PC-9 (cell line): Measurements from ENCODE around the gene ARL10. TPM values are rescaled to one million over a fixed set of nuclear protein-coding genes. Genes with fewer than 3 reads are reported as not detected.

Source experiments
- BruUV-seq: library from RNA; stranded (reverse); fragments of 400-500 nt; replicated peaks from 2 replicates; lab custom pipeline; 2021; lab: Mats Ljungman, UMichigan
- CTCF ChIA-PET: fragments of 300-600 bp; sonication (Branson Sonifier 250); formaldehyde crosslinking; loops from one replicate; lab custom pipeline; 2022; ENCODE audit warnings: antibody characterized with exemption; lab: Charles Lee
- POLR2A ChIA-PET: fragments of 300-600 bp; sonication (Branson Sonifier 250); formaldehyde crosslinking; loops from one replicate; lab custom pipeline; 2022; ENCODE audit warnings: antibody characterized with exemption; ENCODE audit not compliant: unreplicated experiment; lab: Charles Lee
- DNase-seq, 2 experiments: peaks; one replicate each; pipeline versions ENCODE4 v3.0.0 to v3.0.0-alpha.2; 2015 to 2022; ENCODE audit warnings: mixed read lengths in 1 of 2
- H2AFZ ChIP-seq: fragments of 200-600 bp; sonication (generic); 2 replicates; pipeline ENCODE4 v1.8.1; 2017; ENCODE audit warnings: antibody characterized with exemption
- H3F3A ChIP-seq: fragments of 200-600 bp; sonication (generic); 2 replicates; pipeline ENCODE4 v1.8.1; 2017; ENCODE audit warnings: antibody characterized with exemption, mild to moderate bottlenecking, low read depth; ENCODE audit not compliant: insufficient read depth
- H3K27ac ChIP-seq: fragments of 200-600 bp; sonication (generic); 2 replicates; pipeline ENCODE4 v1.6.1; 2016; ENCODE audit warnings: mixed run types
- H3K27me3 ChIP-seq: fragments of 200-600 bp; sonication (generic); 2 replicates; pipeline ENCODE4 v1.6.1; 2016; ENCODE audit warnings: low read depth, mixed run types; ENCODE audit not compliant: insufficient read depth
- H3K36me3 ChIP-seq: fragments of 200-600 bp; sonication (generic); 2 replicates; pipeline ENCODE4 v1.6.1; 2016; ENCODE audit warnings: low read depth, mixed run types
- H3K4me1 ChIP-seq: fragments of 200-600 bp; sonication (generic); replicated peaks from 2 replicates; pipeline ENCODE4 v1.6.1; 2016; ENCODE audit warnings: mixed run types; ENCODE audit not compliant: insufficient read depth
- H3K4me2 ChIP-seq: fragments of 200-600 bp; sonication (generic); 2 replicates; pipeline ENCODE4 v1.6.1; 2017; ENCODE audit warnings: mixed run types
- H3K4me3 ChIP-seq: fragments of 200-600 bp; sonication (generic); 2 replicates; pipeline ENCODE4 v1.6.1; 2016; ENCODE audit warnings: mixed run types
- H3K79me2 ChIP-seq: fragments of 200-600 bp; sonication (generic); 2 replicates; pipeline ENCODE4 v1.6.1; 2017; ENCODE audit warnings: low read depth, mixed run types
- H3K9me2 ChIP-seq: fragments of 200-600 bp; sonication (generic); 2 replicates; pipeline ENCODE4 v1.8.1; 2017; ENCODE audit warnings: mild to moderate bottlenecking; ENCODE audit not compliant: insufficient read depth
- H3K9me3 ChIP-seq: fragments of 200-600 bp; sonication (generic); 2 replicates; pipeline ENCODE4 v1.8.1; 2016; ENCODE audit warnings: low read depth; ENCODE audit not compliant: insufficient read depth
- H4K20me1 ChIP-seq: fragments of 200-600 bp; sonication (generic); 2 replicates; pipeline ENCODE4 v1.8.1; 2017; ENCODE audit not compliant: insufficient read depth
- EZH2 ChIP-seq: fragments of 200-600 bp; sonication (generic); IDR thresholded peaks from 2 replicates; pipeline ENCODE4 v1.8.0; 2017; ENCODE audit warnings: antibody characterized with exemption, low read depth
- intact Hi-C: fragments of 100-400 bp; cut with micrococcal nuclease; formaldehyde crosslinking; loops from one replicate; pipeline ENCODE4 v1.10.0; 2022; ENCODE audit not compliant: unreplicated experiment
- total RNA-seq: library from RNA; stranded (reverse); gene quantifications from 2 replicates; pipeline ENCODE4 v1.2.3, GENCODE V29; 2021
- TF ChIP-seq, protein P1 (sequence below): fragments of 200-600 bp; sonication (generic); conservative IDR thresholded peaks from 2 replicates; pipeline ENCODE4 v1.6.1; 2017; ENCODE audit warnings: mixed run types, antibody characterized with exemption, mild to moderate bottlenecking, moderate library complexity

Gene ARL10
- total RNA-seq, 1 experiment from 2014 or later = 0.85 TPM

DNA sequence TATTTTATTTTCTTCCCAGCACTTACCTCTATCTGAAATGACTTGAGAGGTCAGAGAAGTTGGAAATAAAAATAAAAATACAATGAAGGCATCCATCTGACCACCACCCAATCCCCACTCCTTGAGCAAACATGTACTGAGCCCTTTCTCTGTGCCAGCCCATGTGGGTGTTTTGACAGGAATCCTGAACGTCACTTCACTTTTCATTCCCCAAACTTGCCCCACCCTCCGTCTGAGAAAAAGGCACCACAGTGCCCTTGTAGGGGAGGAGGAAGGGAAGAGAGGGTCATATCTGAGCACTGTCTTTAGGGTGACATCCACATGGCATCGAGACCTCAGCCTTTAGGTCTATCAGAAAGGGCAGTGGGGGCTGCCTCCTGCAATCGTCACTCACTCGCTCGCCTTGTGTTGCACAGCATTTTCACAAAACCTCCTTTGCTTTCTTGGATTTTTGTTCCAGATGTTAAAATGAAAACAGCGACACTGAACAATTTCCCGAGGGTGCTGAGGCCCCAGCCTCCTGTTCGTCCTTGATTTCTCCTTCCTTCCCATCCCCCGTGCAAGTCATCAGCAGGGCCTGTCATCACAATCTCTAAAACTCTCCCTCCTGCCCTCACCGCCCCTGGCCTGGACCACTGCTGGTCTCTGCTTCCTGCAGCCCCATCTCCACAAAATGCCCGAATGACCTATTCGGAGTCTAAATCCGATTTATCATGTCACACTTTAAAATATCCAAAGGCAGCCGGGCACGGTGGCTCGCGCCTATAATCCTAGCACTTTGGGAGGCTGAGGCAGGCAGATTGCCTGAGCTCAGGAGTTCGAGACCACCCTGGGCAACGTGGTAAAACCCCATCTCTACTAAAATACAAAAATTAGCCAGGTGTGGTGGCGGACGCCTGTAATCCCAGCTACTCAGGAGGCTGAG is 36.3 kb downstream of the ARL10 start:
- H3K9me3 ChIP-seq = no peaks in the 10 kb centered on the region
- H3K79me2 ChIP-seq = 0 out of 2 replicates have a peak, but pooled peaks cover 3% of the 10 kb centered on the region
- peak in 1 of 2 experiments; percentile 31 for DNase-seq
- no TSS peak for BruUV-seq
- H3K4me2 ChIP-seq = no peak overlapping the region
- ChIA-PET CTCF (interaction anchor here (1.1 kb wide), 1 partner anchor 9 kb away, joined by 5 read pairs; no protein-coding TSS in a partner anchor), POLR2A (no interaction called here)
- no peak for TF ChIP-seq EZH2
- TF ChIP-seq, protein P1, sequence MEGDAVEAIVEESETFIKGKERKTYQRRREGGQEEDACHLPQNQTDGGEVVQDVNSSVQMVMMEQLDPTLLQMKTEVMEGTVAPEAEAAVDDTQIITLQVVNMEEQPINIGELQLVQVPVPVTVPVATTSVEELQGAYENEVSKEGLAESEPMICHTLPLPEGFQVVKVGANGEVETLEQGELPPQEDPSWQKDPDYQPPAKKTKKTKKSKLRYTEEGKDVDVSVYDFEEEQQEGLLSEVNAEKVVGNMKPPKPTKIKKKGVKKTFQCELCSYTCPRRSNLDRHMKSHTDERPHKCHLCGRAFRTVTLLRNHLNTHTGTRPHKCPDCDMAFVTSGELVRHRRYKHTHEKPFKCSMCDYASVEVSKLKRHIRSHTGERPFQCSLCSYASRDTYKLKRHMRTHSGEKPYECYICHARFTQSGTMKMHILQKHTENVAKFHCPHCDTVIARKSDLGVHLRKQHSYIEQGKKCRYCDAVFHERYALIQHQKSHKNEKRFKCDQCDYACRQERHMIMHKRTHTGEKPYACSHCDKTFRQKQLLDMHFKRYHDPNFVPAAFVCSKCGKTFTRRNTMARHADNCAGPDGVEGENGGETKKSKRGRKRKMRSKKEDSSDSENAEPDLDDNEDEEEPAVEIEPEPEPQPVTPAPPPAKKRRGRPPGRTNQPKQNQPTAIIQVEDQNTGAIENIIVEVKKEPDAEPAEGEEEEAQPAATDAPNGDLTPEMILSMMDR = no peak
- H2AFZ ChIP-seq = no peak overlapping the region
- peaks cover 8% of the 10 kb centered on the region; the same call in 1 of the 2 replicates for H4K20me1 ChIP-seq
- H3K9me2 ChIP-seq = no peaks in the 10 kb centered on the region
- no peaks in the 10 kb centered on the region for H3K27me3 ChIP-seq
- H3K4me1 ChIP-seq = 0 out of 2 replicates have a peak, but pooled peaks cover 8% of the 10 kb centered on the region
- no peak overlapping the region for H3K27ac ChIP-seq
- no peak overlapping the region for H3K4me3 ChIP-seq
- H3K36me3 ChIP-seq = no peaks in the 10 kb centered on the region
- intact Hi-C loops = no loop called here
- peaks cover 5% of the 10 kb centered on the region; the same call in 1 of the 2 replicates for H3F3A ChIP-seq

DNA sequence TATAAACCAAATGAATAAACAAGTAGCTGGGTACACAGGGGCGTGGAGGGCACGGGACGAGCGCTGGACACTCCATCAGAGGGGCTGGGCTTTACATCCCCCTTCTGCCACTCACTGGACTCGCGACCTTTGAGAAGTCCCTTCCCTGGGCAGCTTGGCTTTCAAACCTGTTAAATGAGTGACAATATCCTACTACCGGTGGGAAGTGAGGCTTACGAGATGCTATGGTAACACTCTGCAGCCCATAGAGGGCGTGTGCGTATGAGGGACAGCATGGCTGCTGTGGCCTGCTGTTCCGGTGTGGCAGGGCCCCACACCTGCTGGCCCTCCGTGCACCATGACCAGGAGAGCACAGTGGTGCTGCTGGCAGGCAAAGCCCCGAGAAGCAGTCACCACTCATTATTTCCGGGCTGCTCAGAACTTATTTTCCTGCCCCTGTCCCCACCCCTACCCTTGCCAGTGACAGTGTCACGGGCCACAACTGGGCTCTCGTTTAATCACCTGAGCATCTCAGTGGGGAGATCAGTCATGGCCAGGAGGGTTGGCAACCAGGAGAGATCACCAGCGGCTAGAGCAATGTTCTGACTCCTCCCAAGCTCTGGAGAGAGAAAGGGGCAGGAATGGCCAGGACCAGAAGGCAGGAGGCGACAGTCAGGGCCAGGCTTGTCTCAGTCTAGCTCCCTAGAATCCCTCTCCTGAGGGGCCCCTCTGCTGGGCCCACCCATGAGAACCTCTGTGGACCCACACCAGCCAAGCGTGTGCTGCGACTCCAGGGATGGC is 40.6 kb downstream of the ARL10 start:
- Histone ChIP-seq H3K4me3 (no peak overlapping the region), H3K27ac (no peak overlapping the region), H2AFZ (no peak overlapping the region), H3K27me3 (no peaks in the 10 kb centered on the region), H3K4me2 (no peak overlapping the region), H3K4me1 (peaks cover 17% of the 10 kb centered on the region), H3K9me3 (no peaks in the 10 kb centered on the region), H3F3A (peaks cover 16% of the 10 kb centered on the region; the same call in 1 of the 2 replicates), H4K20me1 (peaks cover 21% of the 10 kb centered on the region), H3K9me2 (no peaks in the 10 kb centered on the region), H3K36me3 (peaks cover 13% of the 10 kb centered on the region; the same call in 1 of the 2 replicates), H3K79me2 (peaks cover 22% of the 10 kb centered on the region)
- no TSS peak for BruUV-seq
- TF ChIP-seq, protein P1 = no peak
- no peak for TF ChIP-seq EZH2
- ChIA-PET CTCF (interaction anchor here (0.6 kb wide), 1 partner anchor 64 kb away, joined by 3 read pairs; no protein-coding TSS in a partner anchor), POLR2A (interaction anchor here (0.6 kb wide), 2 partner anchors 560 to 1596 kb away, joined by 3 read pairs; no protein-coding TSS in a partner anchor)
- DNase-seq = peak in 1 of 2 experiments; percentile 25
- intact Hi-C loops = no loop called here
